ENCODE data around the gene ARHGEF1.

Gene ARHGEF1

DNA sequence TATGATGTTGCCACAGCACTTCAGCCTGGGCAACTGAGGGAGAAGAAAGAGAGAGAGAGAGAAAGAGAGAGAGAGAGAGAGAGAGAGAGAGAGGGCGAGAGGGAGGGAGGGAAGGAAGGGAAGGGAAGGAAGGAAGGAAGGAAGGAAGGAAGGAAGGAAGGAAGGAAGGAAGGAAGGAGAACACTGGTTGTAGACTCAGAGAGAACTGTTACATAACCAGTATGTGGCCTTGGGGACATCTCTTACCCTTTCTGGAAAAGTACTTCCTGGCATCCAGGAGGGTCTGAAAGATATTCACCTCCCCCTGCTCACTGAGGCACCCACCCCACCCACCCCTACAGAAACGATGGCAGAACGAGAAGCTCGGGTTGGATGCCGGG, 2.7 kb upstream of the ARHGEF1 start:
- Histone ChIP-seq H2BK120ac (ENCODE audit: insufficient read depth, low read length, poor library complexity) (no peak overlapping the region), H2BK12ac (ENCODE audit: low read length) (no peak overlapping the region)
- WGBS (ENCODE audit: extremely low coverage, insufficient coverage, insufficient read length), result no CpG with 5 or more reads among the region's 5 CpGs

DNA sequence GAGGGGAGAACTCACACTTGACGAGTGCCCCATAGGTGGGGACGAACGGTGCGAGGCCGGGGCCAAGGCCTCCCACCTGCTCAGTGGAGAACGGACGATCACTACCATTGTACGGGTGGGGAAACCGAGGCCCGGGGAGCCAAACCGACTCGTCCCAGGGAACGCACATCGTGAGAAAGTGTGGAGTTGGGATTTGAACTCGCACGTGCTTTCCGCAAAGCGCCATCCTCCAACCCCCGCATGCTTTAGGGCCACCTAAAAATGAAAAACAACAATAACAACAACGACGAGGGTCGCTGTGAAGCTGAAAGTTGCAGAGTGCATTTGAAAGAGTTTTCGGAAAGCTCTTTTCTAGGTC, 458 bp downstream of the ARHGEF1 start:
- no peaks in the 10 kb centered on the region for H3K9me3 ChIP-seq (ENCODE audit: insufficient read depth, low read depth, low read length)
- H3K14ac ChIP-seq (ENCODE audit: low read length), result peak overlapping the region; percentile 81
- no peak overlapping the region for H3K23ac ChIP-seq (ENCODE audit: low read length)
- peaks cover 2% of the 10 kb centered on the region for H3K27me3 ChIP-seq (ENCODE audit: insufficient read depth, low read length)
- peak overlapping the region; percentile 93 for H4K12ac ChIP-seq (ENCODE audit: low read depth, low read length)
- no peak for DNase-seq
- H3K79me2 ChIP-seq (ENCODE audit: control insufficient read depth, insufficient read depth, low read length, poor library complexity), result peaks cover 12% of the 10 kb centered on the region
- no peak overlapping the region for H3K27ac ChIP-seq (ENCODE audit: low read depth, low read length)
- H3K4me2 ChIP-seq (ENCODE audit: low read length), result peak overlapping the region; percentile 95
- H3K4ac ChIP-seq (ENCODE audit: low read depth, low read length), result peak overlapping the region; percentile 26
- H3K4me3 ChIP-seq (ENCODE audit: low read depth, low read length), result peak overlapping the region; percentile 85
- peak overlapping the region; percentile 83 for H2AFZ ChIP-seq (ENCODE audit: insufficient read depth, low read length, poor library complexity)
- peak overlapping the region; percentile 65 for H2AK5ac ChIP-seq (ENCODE audit: low read length)
- H3K9ac ChIP-seq (ENCODE audit: low read length), result peak overlapping the region; percentile 87
- peak overlapping the region; percentile 65 for H3K18ac ChIP-seq (ENCODE audit: low read length)
- H3K4me1 ChIP-seq (ENCODE audit: control insufficient read depth in 1 of 2, insufficient read depth in 2 of 2, low read length in 2 of 2), result peaks cover 15 to 17% of the 10 kb centered on the region in 2 experiments
- H2BK5ac ChIP-seq (ENCODE audit: low read depth, low read length, poor library complexity), result no peak overlapping the region
- H4K8ac ChIP-seq (ENCODE audit: low read depth, low read length), result peak overlapping the region; percentile 98
- H3K36me3 ChIP-seq (ENCODE audit: control insufficient read depth in 1 of 2, insufficient read depth in 2 of 2, low read length in 2 of 2), result peaks cover 0 to 4% of the 10 kb centered on the region in 2 experiments
- peaks cover 19% of the 10 kb centered on the region for H3K79me1 ChIP-seq (ENCODE audit: low read length)
- no CpG with 5 or more reads among the region's 23 CpGs for WGBS (ENCODE audit: extremely low coverage, insufficient coverage, insufficient read length)
- H4K91ac ChIP-seq (ENCODE audit: low read depth, low read length), result peak overlapping the region; percentile 97
- peak overlapping the region; percentile 10 for H2BK12ac ChIP-seq (ENCODE audit: low read length)
- H2BK120ac ChIP-seq (ENCODE audit: insufficient read depth, low read length, poor library complexity), result peak overlapping the region; percentile 65

More for the DNA sequence above, 2.7 kb upstream of the ARHGEF1 start:
- Histone ChIP-seq H2AK5ac (ENCODE audit: low read length) (no peak overlapping the region), H3K4me2 (ENCODE audit: low read length) (no peak overlapping the region), H3K27me3 (ENCODE audit: insufficient read depth, low read length) (peaks cover 2% of the 10 kb centered on the region), H3K14ac (ENCODE audit: low read length) (no peak overlapping the region), H3K23ac (ENCODE audit: low read length) (no peak overlapping the region), H2AFZ (ENCODE audit: insufficient read depth, low read length, poor library complexity) (no peak overlapping the region), H4K12ac (ENCODE audit: low read depth, low read length) (no peak overlapping the region), H3K36me3 (ENCODE audit: control insufficient read depth in 1 of 2, insufficient read depth in 2 of 2, low read length in 2 of 2) (no peaks in the 10 kb centered on the region), H4K8ac (ENCODE audit: low read depth, low read length) (no peak overlapping the region), H4K91ac (ENCODE audit: low read depth, low read length) (no peak overlapping the region), H3K4ac (ENCODE audit: low read depth, low read length) (no peak overlapping the region), H3K9ac (ENCODE audit: low read length) (no peak overlapping the region), H3K18ac (ENCODE audit: low read length) (no peak overlapping the region), H2BK5ac (ENCODE audit: low read depth, low read length, poor library complexity) (no peak overlapping the region), H3K79me1 (ENCODE audit: low read length) (peaks cover 15% of the 10 kb centered on the region), H3K4me1 (ENCODE audit: control insufficient read depth in 1 of 2, insufficient read depth in 2 of 2, low read length in 2 of 2) (peaks cover 4 to 6% of the 10 kb centered on the region in 2 experiments), H3K27ac (ENCODE audit: low read depth, low read length) (no peak overlapping the region), H3K79me2 (ENCODE audit: control insufficient read depth, insufficient read depth, low read length, poor library complexity) (peaks cover 12% of the 10 kb centered on the region), H3K9me3 (ENCODE audit: insufficient read depth, low read depth, low read length) (no peaks in the 10 kb centered on the region), H3K4me3 (ENCODE audit: low read depth, low read length) (no peak overlapping the region)
- DNase-seq, result no peak

DNA sequence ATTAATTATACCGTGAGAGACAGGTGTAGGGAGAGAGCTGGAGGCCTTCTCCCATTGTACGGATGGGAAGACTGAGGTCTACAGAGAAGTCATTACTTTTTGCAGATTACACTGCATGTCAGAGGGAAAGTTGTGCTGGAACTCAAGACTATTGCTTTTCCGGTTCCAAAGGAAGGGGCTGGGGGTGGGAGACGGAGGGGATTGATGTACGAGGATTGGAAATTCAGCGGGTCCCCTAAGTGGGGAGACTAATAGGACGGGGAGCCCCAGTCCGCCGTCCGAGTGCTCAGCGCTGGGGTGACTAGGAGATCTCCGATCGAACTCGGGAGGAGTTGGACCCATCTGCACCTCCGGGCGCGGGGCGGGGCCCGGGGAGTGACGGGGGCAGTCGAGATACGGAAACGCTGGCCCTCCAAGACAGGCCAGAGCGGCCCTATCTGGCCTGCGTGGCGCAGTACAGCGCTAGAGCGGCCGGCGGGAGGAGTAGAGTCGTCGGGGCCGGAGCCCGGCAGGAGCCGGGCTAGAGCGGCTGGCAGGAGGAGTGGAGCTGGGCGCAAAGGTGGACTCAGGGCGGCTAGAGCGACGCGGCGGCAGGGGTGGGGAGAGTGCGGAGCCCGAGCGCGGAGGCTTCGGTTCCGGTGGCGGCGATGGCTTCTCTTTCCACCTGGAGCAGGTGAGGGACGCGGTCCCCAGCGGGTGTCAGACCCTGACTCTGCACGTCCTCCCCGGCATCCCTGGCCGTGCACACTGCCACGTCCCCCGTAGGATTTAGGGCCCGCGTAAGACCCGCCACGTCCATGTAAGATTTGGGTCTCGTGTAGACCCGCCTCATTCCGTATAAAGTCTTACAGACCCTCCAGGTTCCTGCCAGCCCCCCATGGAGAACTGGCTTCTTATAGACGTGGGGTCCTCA, 1.1 kb downstream of the ARHGEF1 start:
- H3K9ac ChIP-seq (ENCODE audit: low read length), result peak overlapping the region; percentile 98
- H3K23ac ChIP-seq (ENCODE audit: low read length), result no peak overlapping the region
- H2AK5ac ChIP-seq (ENCODE audit: low read length), result no peak overlapping the region
- peak overlapping the region; percentile 23 for H3K4ac ChIP-seq (ENCODE audit: low read depth, low read length)
- H2BK120ac ChIP-seq (ENCODE audit: insufficient read depth, low read length, poor library complexity), result no peak overlapping the region
- H4K91ac ChIP-seq (ENCODE audit: low read depth, low read length), result peak overlapping the region; percentile 97
- H2BK5ac ChIP-seq (ENCODE audit: low read depth, low read length, poor library complexity), result no peak overlapping the region
- peaks cover 19% of the 10 kb centered on the region for H3K79me1 ChIP-seq (ENCODE audit: low read length)
- H2BK12ac ChIP-seq (ENCODE audit: low read length), result no peak overlapping the region
- peak overlapping the region; percentile 40 for H3K14ac ChIP-seq (ENCODE audit: low read length)
- H3K4me2 ChIP-seq (ENCODE audit: low read length), result peak overlapping the region; percentile 96
- DNase-seq, result peak; percentile 97 to 98
- H3K18ac ChIP-seq (ENCODE audit: low read length), result peak overlapping the region; percentile 31
- peak overlapping the region; percentile 99 for H3K4me3 ChIP-seq (ENCODE audit: low read depth, low read length)
- peaks cover 2% of the 10 kb centered on the region for H3K27me3 ChIP-seq (ENCODE audit: insufficient read depth, low read length)
- no peak overlapping the region for H2AFZ ChIP-seq (ENCODE audit: insufficient read depth, low read length, poor library complexity)
- H3K4me1 ChIP-seq (ENCODE audit: control insufficient read depth in 1 of 2, insufficient read depth in 2 of 2, low read length in 2 of 2), result peaks cover 15 to 17% of the 10 kb centered on the region in 2 experiments
- H3K27ac ChIP-seq (ENCODE audit: low read depth, low read length), result no peak overlapping the region
- H3K9me3 ChIP-seq (ENCODE audit: insufficient read depth, low read depth, low read length), result no peaks in the 10 kb centered on the region
- H3K36me3 ChIP-seq (ENCODE audit: control insufficient read depth in 1 of 2, insufficient read depth in 2 of 2, low read length in 2 of 2), result peaks cover 3 to 9% of the 10 kb centered on the region in 2 experiments
- peak overlapping the region; percentile 98 for H4K8ac ChIP-seq (ENCODE audit: low read depth, low read length)
- H3K79me2 ChIP-seq (ENCODE audit: control insufficient read depth, insufficient read depth, low read length, poor library complexity), result peaks cover 12% of the 10 kb centered on the region
- WGBS (ENCODE audit: extremely low coverage, insufficient coverage, insufficient read length), result no CpG with 5 or more reads among the region's 66 CpGs
- H4K12ac ChIP-seq (ENCODE audit: low read depth, low read length), result peak overlapping the region; percentile 33

DNA sequence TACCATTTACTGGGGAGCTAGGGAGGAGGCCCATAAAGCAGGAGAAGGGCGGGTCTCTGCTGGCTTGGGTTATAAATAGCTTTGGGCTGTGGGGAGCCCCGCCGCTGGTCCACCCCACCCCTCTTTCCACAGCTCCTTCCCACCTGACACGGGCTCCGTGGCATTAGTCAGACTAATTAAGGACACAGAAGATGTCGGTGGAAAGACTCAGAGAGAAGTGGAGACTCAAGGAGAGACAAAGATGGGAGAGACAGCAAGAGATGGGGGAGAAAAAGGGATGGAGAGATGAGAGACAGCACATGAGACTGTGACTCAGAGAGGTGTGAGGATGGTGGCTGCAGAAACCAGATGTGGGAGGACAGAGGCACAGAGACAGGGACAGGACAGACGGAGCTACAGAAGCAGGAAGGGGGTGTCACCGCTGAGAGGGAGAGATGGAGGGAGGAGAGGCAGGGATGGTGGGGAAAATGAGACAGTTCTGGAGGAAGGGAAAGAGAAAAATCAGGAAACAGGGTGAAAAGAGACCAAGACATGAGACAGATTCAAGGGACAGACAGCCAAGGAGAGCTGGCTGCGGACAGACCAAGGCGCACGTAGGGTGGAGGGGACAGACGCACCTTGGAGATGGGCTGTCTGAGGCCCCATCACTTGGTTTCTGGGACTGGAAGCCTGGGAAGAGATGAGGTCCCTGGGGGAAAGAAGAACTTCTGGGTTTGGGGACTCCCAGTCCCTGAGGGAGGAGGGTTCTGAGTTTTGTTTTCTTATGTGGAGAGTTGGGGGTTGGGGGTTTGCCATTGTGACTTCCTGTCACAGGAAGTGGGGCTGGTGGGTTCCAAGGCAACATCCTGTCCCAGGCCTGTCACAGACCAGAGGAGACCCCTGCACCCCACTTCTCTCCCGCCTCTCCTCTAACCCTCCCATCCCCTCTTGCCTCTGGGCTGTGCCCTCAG, 4.1 kb downstream of the ARHGEF1 start:
- Histone ChIP-seq H3K4me1 (ENCODE audit: control insufficient read depth in 1 of 2, insufficient read depth in 2 of 2, low read length in 2 of 2) (peaks cover 15 to 17% of the 10 kb centered on the region in 2 experiments), H2BK120ac (ENCODE audit: insufficient read depth, low read length, poor library complexity) (no peak overlapping the region), H2BK12ac (ENCODE audit: low read length) (peak overlapping the region; percentile 5), H3K9ac (ENCODE audit: low read length) (no peak overlapping the region), H4K12ac (ENCODE audit: low read depth, low read length) (peak overlapping the region; percentile 34), H3K4me2 (ENCODE audit: low read length) (peak overlapping the region; percentile 32), H3K9me3 (ENCODE audit: insufficient read depth, low read depth, low read length) (no peaks in the 10 kb centered on the region), H3K14ac (ENCODE audit: low read length) (peak overlapping the region; percentile 10), H2AFZ (ENCODE audit: insufficient read depth, low read length, poor library complexity) (no peak overlapping the region), H3K23ac (ENCODE audit: low read length) (no peak overlapping the region), H3K27me3 (ENCODE audit: insufficient read depth, low read length) (no peaks in the 10 kb centered on the region), H2BK5ac (ENCODE audit: low read depth, low read length, poor library complexity) (no peak overlapping the region), H3K36me3 (ENCODE audit: control insufficient read depth in 1 of 2, insufficient read depth in 2 of 2, low read length in 2 of 2) (peaks cover 18 to 25% of the 10 kb centered on the region in 2 experiments), H3K79me2 (ENCODE audit: control insufficient read depth, insufficient read depth, low read length, poor library complexity) (peaks cover 12% of the 10 kb centered on the region), H4K8ac (ENCODE audit: low read depth, low read length) (peak overlapping the region; percentile 39), H3K27ac (ENCODE audit: low read depth, low read length) (peak overlapping the region; percentile 30), H3K79me1 (ENCODE audit: low read length) (peaks cover 19% of the 10 kb centered on the region), H3K18ac (ENCODE audit: low read length) (peak overlapping the region; percentile 6), H2AK5ac (ENCODE audit: low read length) (peak overlapping the region; percentile 53), H4K91ac (ENCODE audit: low read depth, low read length) (peak overlapping the region; percentile 59), H3K4ac (ENCODE audit: low read depth, low read length) (peak overlapping the region; percentile 30), H3K4me3 (ENCODE audit: low read depth, low read length) (no peak overlapping the region)
- WGBS (ENCODE audit: extremely low coverage, insufficient coverage, insufficient read length), result no CpG with 5 or more reads among the region's 13 CpGs
- no peak for DNase-seq
